Measurements from ENCODE around the gene MED8.
"Not testable (repeated sequence)": the region's sequence is repeated elsewhere in the genome, so short reads cannot be mapped to it uniquely, and the experiment has no call there.

The MED8 gene

DNA sequence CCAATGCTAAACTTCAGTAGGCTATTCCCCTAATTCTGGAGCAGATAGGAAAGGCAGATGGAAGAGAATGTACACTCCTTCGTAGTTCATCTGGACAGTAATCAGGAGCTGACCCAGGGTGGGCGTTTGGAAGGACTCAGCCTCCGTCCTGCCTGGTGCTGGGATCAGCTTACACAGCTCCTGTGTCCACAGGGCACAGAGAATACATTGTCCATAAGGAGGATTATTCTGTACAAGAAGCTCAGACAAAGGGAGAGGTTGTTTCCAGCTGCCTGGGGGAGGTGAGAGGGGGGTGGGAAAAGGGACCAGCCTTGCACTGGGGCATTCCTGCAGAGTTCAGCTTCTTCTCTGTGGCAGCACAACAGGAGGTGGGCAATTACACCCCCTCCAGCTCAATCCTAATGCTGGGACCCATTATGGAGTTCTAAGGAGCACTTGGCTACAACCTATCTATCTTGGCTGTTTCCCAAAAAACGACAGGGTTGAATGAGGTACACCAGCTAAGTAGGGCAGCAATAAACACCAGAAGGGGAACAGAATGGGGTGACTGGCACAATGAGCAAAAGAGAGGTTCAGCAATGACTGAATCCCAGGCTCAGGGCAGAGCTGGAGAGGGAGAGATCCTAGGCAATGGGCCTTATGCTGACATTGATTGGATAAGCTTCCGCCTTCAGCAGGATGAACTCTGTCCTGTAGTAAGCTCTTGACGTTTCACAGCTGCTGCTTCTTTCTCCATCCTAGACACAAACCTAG lies 7.4 kb downstream of the MED8 start:
- no peak for DNase-seq

DNA sequence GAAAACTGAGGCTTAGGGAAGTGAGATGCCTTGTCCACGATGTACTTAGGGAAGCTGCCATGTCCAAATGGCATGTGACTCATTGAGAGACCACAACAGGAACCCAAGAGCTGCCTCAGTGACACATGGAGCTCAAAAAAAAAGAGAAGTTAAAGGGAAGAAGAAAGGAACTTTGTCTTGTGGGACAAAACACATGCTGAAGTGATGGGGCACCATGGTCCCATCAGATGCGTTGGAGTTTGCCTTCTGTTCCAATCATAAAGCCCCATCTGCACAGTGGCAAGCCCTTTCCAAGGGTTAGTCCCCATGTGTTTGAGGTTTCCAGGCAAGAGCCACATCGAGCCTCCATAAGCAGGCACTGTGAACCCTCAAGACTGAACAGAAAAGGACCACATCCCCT lies 8.0 kb downstream of the MED8 start:
- DNase-seq, result no peak

DNA sequence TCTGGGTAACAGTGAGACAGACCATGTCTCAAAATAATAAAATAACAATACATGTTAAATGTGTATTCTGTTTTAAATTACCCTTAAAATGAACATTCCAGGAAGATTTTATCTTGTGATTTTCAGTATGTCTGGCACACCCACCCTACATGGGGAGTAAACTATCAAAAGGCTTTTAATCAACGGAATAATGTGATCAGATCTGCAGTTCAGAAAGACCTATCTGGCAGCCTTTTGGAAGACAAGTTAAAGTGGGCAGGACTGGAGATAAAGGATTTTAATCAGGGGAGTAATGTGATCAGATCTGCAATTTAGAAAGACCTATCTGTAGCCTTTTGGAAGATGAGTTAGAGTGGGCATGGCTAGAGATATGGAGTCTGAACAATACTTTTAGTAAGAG lies 10.1 kb downstream of the MED8 start:
- DNase-seq, result no peak

DNA sequence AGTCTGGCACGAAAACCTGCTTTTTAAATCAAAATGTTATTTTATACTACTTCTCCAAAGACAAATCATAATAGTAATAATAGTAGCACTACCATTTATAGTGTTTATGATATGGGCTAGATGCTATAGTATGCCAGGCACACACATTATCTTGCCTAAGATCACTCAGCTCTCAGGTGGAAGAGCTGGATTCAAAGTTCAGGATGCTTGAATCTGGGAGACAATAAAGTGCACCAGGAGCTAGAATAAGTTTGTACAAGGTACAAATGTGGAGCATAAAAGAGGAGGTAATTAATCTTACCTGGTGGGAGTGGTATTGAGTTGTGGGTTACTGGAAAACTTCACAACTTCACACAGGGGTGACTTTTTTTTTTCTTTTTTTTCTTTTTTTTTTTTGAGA lies 11.8 kb downstream of the MED8 start:
- DNase-seq, result no peak

DNA sequence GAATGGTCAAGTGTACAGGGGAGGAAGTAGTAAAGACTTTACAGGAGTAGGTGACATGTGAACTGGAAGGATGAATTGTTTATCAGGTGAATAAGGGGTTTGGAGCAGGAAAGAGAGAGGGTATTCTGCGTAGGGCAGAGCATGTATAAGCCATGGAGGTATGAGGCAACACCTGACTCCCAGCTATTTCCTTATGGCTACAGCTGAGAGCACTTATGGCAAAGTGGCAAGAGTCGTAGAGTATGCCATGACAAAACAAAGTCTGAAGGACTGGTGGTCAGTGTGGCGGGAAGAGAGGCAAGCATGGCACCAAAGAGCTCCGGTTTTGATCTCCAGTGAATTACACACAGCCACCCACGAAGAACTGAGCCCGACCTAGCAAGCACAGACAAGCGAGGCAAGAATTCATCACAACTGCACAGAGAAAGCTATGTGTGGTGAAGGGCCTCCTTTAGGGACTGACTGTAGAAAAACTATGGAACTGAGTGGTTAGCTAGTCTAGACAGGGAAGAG lies 12.8 kb downstream of the MED8 start:
- DNase-seq, result no peak

DNA sequence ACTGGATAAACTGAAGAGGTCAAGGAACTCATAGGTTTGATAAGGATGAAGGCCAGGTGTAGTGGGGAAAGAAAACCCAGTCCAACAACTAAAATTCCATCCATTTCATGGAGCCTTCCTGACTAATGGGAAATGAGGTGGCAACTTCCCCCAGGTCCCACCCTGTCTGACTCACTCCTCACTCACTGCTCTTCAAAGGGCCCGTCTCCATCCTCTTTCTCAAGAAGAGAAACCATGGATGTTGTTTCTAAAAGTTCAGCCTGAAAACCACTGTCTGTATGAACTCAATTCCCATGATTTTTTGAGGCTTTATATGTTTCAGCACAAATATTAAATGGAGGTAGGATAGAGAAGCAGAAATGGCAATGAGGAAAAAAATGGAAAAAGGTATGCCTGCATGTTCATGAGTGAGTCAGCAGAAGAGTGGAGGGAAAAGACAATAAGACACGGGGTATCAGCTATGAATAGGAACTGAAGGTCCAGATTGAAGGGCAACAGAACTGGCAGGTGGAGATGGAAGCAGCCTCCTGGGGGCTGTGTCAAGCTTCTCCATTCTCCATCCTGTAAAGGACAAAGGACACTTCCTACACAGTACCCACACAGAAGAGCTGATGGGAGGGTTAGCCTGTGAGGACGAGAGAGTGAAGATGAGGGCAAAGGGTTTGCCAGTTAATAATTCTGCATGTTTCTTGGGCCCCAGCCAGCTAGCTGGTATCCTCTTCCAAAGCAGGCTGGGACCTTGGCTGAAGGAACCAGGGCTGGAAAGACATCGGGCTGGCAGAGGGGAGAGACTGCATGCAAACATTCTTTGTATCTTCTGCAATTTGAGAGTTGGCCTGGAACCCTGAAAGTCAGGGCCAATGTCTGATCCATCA lies 16.3 kb downstream of the MED8 start:
- peak; percentile 86 for DNase-seq

DNA sequence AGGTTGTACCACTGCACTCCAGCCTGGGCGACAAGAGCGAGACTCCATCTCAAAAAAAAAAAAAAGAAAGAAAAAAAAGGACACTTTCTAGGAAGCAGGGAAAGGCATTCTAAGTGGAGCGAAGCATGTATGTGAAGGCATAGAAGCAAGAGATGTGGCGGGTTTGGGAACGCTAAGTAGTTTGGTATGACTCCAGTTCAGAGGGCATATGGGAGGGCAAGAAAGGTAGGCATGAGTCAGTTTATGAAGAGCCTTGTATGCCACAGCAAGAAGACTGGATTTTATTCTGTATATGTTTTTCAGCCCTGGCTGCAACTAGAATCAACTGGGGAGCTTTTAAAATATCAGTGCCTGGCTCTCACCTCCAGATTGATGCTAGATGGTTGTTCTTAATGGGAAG lies 17.4 kb downstream of the MED8 start:
- peak; percentile 18 for DNase-seq

DNA sequence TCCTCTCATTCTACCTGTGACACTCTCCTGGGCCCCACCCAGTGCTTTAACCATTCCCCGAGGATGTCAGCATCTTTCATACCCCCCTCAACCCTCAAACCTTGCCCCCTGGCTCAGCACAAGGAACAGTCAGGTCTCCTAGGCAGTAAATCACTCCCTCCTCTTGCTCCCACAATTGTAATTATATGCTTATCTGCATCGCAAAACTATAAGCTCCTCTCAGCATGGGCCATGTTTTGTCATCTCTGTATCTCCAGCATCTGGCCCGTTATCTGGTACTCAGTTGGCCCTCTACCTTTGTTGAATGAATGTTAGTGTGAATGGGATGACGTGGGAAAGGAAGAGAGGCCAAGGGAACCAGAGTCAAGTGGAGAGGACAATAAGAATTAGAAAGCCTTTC lies 19.0 kb downstream of the MED8 start:
- DNase-seq, result no peak

DNA sequence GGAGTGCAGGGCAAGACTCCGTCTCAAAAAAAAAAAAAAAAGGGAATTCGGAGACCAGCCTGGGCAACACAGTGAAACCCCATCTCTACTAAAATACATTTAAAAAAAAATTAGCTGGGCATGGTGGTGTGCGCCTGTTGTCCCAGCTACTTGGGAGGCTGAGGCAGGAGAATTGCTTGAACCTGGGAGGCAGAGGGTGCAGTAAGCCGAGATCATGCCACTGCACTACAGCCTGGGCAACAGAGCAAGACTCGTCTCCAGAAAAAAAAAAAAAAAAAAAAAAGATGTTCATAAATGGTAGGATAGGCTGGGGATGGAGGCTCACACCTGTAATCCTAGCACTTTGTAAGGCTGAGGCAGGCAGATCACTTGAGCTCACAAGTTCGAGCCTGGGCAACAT lies 19.8 kb downstream of the MED8 start:
- not testable (repeated sequence) for DNase-seq

DNA sequence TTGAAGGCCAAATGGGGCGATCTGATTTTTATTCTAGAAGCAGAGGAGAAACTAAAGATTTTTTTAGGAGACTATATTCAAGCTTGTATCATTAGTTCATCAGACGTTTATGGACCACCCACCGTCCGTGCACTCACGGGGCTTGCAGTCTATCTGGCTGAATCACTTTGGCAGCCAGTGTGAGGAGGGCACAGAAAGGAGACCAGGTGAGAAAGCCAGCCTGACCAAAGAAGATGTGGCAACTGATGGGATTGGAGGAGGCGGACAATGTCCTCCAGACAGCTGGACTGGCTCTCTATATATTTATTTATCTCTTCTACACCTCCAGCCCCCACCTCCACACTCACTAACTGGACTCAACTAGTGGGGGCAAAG lies 21.0 kb downstream of the MED8 start:
- no peak for DNase-seq

DNA sequence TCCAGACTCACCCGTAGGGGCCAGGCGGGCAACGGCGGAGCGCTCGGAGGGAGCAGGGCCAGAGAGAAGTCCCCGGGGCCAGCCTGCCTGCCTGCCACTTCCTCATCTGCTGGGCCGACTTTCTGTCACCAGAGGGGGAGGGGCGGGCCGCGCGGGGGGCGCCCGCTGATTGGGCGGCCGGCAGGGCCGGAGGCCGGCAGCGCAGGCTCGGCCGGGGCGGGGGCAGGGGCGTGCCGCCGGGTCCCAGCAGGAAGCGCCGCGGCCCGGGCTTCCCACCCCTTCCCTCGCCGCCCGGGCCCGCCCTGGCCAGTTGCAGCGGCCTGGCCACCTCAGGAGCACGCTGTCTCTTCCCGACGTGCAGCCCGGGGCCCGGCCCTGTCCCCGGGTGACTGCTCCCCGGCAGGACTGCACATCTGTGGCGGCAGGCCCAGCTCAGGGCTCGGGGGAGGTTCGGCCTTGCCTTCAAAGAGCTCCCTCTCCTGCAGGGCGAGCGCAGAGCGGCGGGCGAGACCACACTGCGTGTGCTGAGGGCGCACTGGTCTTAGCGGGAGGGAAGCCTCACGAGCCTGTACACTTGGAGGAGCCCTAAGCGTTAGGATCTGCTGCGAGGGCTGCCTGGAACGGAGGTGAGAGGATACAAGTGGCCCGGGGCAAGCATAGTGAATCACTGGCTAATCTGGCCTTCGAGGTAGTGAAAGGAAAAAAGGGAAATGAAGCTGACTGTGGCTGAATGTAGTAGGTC lies 21.5 kb downstream of the MED8 start, which contains the start of gene ELOVL1:
ELOVL1 (minus strand) TSS at position 108 of the 742 bp plus-strand sequence. CDS start 2,402 bp downstream, outside the sequence.
- DNase-seq, result peak; percentile 91

DNA sequence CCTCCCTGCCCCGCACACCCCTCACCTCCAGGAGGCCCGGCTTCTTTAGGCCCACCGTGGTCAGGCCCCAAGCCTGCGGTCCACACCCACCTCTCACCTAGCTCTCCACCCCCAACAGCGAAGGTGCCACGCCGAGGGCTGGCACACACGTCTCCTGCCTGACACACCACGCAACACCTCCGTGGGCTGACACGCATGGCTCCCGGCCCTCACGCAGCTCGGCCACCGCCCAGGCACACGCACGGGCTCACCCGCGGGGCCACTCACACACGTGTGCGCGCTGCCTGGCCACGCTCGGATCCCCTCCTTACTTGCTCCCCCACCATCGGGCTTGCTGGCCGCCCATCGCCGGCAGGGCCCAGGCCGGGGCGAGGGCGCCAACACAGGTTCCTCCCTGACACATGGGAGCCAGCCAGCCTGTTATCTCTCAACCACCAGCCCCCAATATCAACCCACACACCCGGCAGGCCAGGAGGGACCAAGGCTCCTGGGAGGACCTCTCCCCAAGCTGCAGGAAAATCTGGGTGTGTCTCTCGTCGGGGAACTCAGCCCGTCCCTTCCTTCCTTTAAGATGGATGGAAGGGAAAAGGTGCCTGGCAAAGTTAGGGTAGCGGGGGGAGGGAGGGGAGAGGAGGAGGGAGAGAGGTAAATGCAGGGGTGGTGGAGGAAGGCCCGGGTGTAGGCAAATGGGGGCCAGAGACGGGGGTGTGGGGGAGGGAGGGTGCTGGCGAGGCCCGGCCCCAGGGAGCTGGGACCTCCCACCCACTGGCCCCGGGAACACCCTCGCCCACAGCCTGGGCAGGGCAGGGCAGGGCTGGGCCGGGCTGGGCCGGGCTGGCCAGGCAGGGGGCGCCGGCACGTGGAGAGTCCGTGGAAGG lies 22.3 kb downstream of the MED8 start:
- DNase-seq, result no peak

DNA sequence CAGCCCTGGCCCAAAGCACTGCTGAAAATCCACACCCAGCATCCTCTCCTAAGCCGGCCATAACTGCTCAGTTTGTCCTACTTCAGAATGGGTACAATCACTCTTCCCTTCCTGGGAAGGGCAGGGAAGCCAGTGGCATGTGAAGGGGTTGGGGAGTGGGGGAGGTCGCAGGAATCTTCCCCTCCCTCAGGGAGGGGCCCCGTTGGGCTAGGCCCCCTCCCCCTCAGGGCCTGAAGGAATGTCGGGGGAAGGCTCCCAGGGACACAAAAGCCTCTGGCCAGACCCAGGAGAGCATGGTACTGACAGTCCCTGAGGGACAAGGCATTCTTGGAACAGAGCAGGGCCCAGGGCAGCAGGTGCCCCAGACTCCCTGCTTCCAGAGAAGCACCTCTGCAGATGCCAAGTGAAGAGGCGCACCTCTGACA lies 23.0 kb downstream of the MED8 start:
- DNase-seq, result peak; percentile 48

DNA sequence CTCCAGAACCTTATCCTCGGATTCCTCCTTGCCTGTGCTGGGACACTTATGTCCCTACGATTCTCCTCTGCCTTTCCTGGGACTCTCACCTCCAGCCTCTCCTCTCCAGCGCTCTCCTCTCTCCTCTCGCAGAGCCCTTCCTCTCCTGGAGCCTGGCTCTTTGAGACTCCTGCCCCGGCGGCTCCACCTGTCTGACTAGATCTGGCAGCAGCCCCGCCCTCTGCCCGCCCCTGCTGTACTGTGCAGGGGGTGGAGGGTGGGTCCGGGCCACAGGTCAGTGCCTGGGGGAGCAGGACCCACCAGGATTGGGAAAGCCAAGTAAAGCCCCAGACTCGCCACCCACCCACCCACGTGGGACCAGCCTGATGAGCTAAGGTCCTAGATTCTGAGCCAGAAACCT lies 23.4 kb downstream of the MED8 start:
- DNase-seq, result no peak

DNA sequence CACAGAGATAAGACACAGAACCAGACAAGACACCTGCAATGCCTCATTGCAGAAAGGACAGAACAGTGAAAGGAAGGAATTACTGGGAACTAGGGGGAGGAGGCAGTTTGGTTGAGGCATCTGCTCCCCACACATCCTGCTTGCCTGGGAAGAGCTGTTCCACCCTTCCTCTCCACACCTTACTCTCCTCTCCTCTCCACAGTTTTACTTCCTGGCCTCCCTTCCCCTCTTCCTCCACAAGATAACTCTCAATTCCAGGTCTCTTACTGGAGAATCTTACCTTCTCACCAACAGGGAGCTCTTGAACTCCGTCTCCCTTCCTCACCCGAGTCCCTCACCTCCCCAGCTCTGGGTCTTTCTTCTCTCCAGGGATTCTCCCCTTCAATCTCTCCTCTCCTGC lies 23.9 kb downstream of the MED8 start:
- DNase-seq, result no peak

DNA sequence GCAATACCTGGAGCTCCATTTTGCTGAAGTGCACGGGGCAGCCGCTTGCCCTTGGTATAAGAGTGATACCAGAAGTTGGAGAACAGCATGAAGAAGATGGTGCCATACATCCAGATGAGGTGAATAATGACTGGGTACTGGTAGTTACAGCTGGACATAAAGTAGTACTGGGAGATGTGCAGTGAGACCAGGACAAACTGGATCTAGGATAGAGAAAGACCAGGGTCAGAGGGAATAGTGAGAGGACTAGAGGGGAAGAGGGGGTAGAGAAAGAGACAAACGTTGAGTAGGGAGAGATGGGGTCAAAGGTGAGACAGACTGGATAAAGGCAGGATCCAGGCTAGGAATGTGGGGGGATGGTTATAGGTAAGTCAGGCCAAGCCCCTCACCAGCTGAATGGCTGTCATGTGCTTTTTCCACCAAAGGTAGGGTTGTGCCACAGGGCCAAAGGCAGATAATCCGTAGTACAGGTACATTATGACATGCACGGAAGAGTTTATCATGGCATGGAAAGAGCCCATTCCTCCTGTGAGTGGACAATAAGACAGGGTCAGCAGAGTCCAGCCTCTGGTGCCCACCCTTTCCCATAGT lies 25.6 kb downstream of the MED8 start:
- DNase-seq, result no peak

DNA sequence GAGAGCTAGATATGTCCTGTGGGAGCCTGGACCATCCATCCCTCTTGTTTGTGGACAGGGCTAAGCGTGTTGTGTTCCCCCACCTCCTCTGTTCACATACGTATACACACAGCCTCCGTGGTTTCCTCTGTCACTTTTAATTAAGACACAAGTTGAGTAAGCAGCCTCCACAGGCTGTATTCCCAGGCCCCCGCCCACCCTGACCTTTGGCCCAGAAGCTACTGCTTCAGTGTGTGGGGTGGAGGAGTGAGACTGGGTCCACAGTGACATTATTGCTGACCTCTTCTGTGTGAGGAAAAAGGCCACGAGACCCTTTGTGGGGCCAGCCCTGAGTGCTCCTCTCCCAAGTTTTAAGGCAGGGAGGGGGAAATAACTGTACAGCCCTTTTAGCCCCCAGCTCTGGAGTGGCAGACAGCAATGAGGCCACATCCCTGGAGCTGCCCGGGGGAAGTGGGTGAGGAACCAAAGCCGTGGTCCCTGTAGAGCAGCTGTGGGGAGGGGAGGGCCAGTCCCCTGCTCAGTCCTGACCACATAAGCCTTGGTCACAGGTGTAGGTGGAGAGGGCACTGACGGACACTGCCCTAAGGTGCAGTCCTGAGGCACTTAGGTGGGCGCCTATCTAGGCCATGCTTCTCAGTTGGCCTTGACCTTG lies 26.2 kb downstream of the MED8 start:
- DNase-seq, result no peak

DNA sequence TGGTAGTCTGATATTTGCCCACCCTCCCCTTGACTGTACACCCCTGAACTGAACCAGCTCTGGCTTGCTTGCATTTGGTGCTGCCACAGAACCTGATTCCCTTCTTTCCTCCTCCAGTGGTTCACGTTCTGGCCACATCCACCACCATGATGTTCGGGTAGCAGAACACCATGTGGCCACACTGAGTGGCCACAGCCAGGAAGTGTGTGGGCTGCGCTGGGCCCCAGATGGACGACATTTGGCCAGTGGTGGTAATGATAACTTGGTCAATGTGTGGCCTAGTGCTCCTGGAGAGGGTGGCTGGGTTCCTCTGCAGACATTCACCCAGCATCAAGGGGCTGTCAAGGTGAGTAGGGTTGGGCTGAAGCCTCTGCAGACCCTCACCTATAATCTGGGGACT lies 29.0 kb downstream of the MED8 start:
- no peak for DNase-seq

DNA sequence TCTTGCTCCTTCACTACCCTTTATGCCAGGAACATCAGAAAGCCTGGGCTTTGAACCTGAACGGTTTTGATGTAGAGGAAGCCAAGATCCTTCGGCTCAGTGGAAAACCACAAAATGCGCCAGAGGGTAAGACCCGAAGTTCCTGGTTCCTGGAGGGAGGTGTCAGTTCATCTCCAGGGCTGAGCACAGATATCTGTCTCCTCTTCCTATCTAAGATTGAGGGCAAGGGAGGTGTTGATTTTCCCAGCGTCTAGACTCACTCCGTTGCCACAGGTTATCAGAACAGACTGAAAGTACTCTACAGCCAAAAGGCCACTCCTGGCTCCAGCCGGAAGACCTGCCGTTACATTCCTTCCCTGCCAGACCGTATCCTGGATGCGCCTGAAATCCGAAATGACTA lies 29.9 kb downstream of the MED8 start:
- no peak for DNase-seq

DNA sequence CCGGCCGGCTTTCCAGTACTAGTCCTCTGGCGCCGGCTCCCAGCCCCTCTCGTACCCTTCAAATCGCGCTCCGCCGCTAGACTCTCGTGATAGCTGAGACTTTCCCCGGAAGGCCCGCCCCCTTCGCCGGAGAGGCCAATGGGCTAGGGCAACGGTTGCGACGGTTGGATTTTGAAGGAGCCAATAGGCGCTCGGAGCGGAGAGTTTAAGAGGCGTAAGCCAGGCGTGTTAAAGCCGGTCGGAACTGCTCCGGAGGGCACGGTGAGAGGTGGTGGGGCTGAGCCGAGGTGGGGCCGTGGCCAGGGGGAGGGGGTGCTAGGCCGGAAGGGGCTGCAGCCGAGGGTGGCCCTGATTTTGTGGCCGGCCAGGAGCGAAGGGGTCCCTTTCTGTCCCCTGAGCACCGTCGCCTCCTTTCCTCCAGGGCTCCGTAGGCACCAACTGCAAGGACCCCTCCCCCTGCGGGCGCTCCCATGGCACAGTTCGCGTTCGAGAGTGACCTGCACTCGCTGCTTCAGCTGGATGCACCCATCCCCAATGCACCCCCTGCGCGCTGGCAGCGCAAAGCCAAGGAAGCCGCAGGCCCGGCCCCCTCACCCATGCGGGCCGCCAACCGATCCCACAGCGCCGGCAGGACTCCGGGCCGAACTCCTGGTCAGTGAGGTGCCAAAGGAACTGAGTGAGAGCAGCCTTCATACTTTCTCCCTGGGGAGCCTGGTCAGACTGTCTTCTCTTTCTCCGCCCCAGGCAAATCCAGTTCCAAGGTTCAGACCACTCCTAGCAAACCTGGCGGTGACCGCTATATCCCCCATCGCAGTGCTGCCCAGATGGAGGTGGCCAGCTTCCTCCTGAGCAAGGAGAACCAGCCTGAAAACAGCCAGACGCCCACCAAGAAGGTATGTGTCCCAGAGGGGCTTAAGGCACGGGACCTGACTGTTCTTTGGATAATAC lies 30.6 kb downstream of the MED8 start, which contains the start of gene CDC20:
CDC20 (plus strand) TSS at position 236 of the 948 bp plus-strand sequence; CDS start at position 471, 235 bp downstream.
- DNase-seq, result peak; percentile 97
